KMS-11 (cell line): ENCODE data around the gene SGSM1.

Experiments used
- H2AFZ ChIP-seq: fragments of 200-600 bp; sonication (generic); 2 replicates; pipeline ENCODE4 v1.6.1; 2016; ENCODE audit warnings: antibody characterized with exemption, mixed run types, low read depth
- H3K27ac ChIP-seq: fragments of 200-600 bp; sonication (generic); 2 replicates; pipeline ENCODE4 v1.6.1; 2016; ENCODE audit warnings: mild to moderate bottlenecking, mixed run types
- H3K27me3 ChIP-seq: fragments of 200-600 bp; sonication (generic); 2 replicates; pipeline ENCODE4 v1.6.1; 2017; ENCODE audit warnings: mild to moderate bottlenecking, low read depth, mixed run types, moderate library complexity; ENCODE audit not compliant: insufficient read depth
- H3K36me3 ChIP-seq: fragments of 200-600 bp; sonication (generic); 2 replicates; pipeline ENCODE4 v1.6.1; 2017; ENCODE audit warnings: mild to moderate bottlenecking, mixed run types; ENCODE audit not compliant: insufficient read depth
- H3K4me1 ChIP-seq: fragments of 200-600 bp; sonication (generic); 2 replicates; pipeline ENCODE4 v1.6.1; 2016; ENCODE audit warnings: mild to moderate bottlenecking, low read depth, mixed run types; ENCODE audit not compliant: poor library complexity, severe bottlenecking
- H3K4me2 ChIP-seq: fragments of 200-600 bp; sonication (generic); 2 replicates; pipeline ENCODE4 v1.7.0; 2016; ENCODE audit warnings: mild to moderate bottlenecking, mixed run types
- H3K4me3 ChIP-seq: fragments of 200-600 bp; sonication (generic); IDR thresholded peaks from 2 replicates; pipeline ENCODE4 v1.6.1; 2017; ENCODE audit warnings: low read depth, low read length, mixed read lengths; ENCODE audit not compliant: insufficient read depth
- H3K79me2 ChIP-seq: fragments of 200-600 bp; sonication (generic); 2 replicates; pipeline ENCODE4 v1.6.1; 2016; ENCODE audit warnings: low read depth, mixed run types; ENCODE audit not compliant: insufficient read depth
- H3K9ac ChIP-seq: fragments of 200-600 bp; sonication (generic); 2 replicates; pipeline ENCODE4 v1.6.1; 2016; ENCODE audit warnings: mild to moderate bottlenecking, mixed run types
- H4K20me1 ChIP-seq: fragments of 200-600 bp; sonication (generic); 2 replicates; pipeline ENCODE4 v1.6.1; 2016; ENCODE audit warnings: mild to moderate bottlenecking, mixed run types; ENCODE audit not compliant: insufficient read depth
- CTCF ChIP-seq: fragments of 200-600 bp; sonication (generic); conservative IDR thresholded peaks from 2 replicates; pipeline ENCODE4 v1.6.1; 2017; ENCODE audit warnings: low read depth, mild to moderate bottlenecking, antibody characterized with exemption, low read length, moderate library complexity, mixed read lengths

Gene SGSM1

GRCh38 chr22:24878969-24879368 lies 73.0 kb downstream of the SGSM1 start:
- H3K27me3 ChIP-seq, result no peaks in the 10 kb centered on the region
- H3K79me2 ChIP-seq, result no peaks in the 10 kb centered on the region
- no peak overlapping the region for H3K27ac ChIP-seq
- no peaks in the 10 kb centered on the region for H3K4me1 ChIP-seq
- no peaks in the 10 kb centered on the region for H3K36me3 ChIP-seq
- no peak overlapping the region for H3K9ac ChIP-seq
- no peaks in the 10 kb centered on the region for H4K20me1 ChIP-seq
- TF ChIP-seq CTCF, result no peak
- H2AFZ ChIP-seq, result no peak overlapping the region
- H3K4me2 ChIP-seq, result no peak overlapping the region
- H3K4me3 ChIP-seq, result no peak overlapping the region

DNA sequence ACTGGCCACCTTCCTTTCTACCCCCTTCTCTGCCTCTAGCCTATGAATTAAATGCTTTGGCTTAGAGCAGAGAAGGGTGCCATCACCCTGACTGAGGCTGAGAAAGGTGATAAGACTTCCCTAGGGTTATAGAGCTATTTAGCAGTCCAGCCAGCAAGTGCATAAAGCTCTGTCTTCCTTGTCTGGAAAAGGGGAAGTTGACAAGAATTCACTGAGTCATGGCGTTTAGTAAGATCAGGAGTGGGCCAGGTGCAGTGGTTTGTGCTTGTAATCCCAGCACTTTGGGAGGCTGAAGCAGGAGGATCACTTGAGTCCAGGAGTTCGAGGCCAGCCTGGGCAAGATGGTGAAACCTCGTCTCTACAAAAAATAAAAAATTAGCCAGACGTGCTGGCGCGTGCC lies 77.4 kb downstream of the SGSM1 start:
- H3K27me3 ChIP-seq, result no peaks in the 10 kb centered on the region
- H3K4me3 ChIP-seq, result no peak overlapping the region
- H4K20me1 ChIP-seq, result no peaks in the 10 kb centered on the region
- no peak overlapping the region for H2AFZ ChIP-seq
- no peak overlapping the region for H3K9ac ChIP-seq
- H3K36me3 ChIP-seq, result no peaks in the 10 kb centered on the region
- no peak for TF ChIP-seq CTCF
- no peaks in the 10 kb centered on the region for H3K79me2 ChIP-seq
- no peak overlapping the region for H3K4me2 ChIP-seq
- no peaks in the 10 kb centered on the region for H3K4me1 ChIP-seq
- no peak overlapping the region for H3K27ac ChIP-seq

DNA sequence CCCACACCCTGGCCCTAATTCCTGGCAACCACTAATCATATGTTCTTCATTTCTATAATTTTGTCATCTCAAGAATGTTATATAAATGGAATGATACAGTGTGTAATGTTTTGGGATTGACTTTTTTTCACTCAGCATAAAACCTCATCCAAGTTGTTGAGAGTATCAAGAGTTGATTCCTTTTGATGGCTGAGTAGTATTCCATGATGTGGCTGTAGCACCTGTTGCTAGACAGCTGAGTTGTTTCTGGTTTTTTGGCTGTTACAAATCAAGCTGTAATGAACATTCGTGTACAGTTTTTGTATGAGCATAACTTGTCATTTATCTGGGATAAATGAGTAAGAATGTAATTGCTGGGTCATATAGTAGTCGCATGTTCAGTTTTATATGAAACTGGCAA lies 81.2 kb downstream of the SGSM1 start:
- Histone ChIP-seq H3K36me3 (no peaks in the 10 kb centered on the region), H3K27ac (no peak overlapping the region), H3K4me1 (no peaks in the 10 kb centered on the region), H3K4me2 (no peak overlapping the region), H4K20me1 (no peaks in the 10 kb centered on the region), H3K79me2 (no peaks in the 10 kb centered on the region), H3K9ac (no peak overlapping the region), H3K27me3 (no peaks in the 10 kb centered on the region), H2AFZ (no peak overlapping the region), H3K4me3 (no peak overlapping the region)
- TF ChIP-seq CTCF, result no peak

DNA sequence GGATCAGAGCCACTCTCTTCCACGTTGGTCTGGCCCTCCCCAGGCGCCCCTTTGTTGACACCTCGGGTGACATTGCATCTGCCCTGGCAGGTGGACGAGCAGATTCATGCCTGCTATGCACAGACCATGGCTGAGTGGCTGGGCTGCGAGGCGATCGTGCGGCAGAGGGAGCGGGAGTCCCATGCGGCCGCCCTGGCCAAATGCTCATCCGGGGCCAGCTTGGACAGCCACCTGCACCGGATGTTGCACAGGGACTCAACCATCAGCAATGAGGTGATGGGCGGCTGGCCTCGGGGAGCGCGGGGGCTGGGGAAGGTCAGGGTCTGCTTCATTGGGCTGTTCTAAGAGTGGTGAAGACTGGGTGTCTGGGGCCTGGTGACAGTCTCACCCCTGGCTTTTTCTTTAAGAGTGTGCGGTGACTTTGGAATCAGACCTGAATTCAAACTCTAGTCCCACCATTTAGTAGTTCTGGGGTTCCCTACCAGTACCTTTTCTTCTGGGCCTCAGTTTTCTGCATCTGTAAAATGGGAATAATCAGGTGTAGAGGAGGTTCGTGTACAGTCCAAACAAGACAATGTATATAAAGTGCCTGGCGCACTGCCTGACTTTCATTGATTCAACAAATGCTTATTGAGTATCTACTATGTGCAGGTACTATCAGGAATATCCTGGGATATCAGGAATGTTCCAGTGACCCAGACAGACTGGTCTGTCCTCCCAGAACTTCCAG lies 87.5 kb downstream of the SGSM1 start:
- H3K79me2 ChIP-seq, result no peaks in the 10 kb centered on the region
- H3K4me2 ChIP-seq, result no peak overlapping the region
- H3K36me3 ChIP-seq, result no peaks in the 10 kb centered on the region
- H3K4me3 ChIP-seq, result no peak overlapping the region
- H2AFZ ChIP-seq, result no peak overlapping the region
- no peak for TF ChIP-seq CTCF
- no peak overlapping the region for H3K9ac ChIP-seq
- H4K20me1 ChIP-seq, result no peaks in the 10 kb centered on the region
- H3K27me3 ChIP-seq, result no peaks in the 10 kb centered on the region
- no peaks in the 10 kb centered on the region for H3K4me1 ChIP-seq
- H3K27ac ChIP-seq, result no peak overlapping the region
